Measurements from ENCODE around the gene BHMT2.

BHMT2 gene

DNA sequence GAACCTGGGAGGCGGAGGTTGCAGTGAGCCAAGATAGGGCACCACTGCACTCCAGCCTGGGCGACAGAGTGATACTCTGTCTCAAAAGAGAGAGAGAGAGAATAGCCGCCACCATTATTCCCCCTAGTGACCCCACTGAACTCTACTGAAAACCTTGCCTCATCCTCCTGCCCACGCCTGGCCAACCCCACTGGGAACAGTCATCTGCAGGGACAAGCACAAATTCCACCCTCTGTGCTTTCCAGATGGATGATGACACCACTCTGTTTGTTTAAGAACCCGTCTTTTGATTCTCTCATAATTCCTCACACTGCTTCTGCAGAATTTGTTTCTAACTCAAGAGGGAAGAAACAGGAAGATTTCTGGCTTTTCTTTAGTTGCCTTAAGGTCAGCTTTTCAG is 12.2 kb downstream of the BHMT2 start:
- Mint-ChIP-seq H3K27ac (no peak overlapping the region), H3K27me3 (no peaks in the 10 kb centered on the region), H3K4me3 (no peak overlapping the region), H3K9me3 (no peaks in the 10 kb centered on the region), H3K4me1 (ENCODE audit: low read depth) (peaks cover 4% of the 10 kb centered on the region), H3K36me3 (ENCODE audit: low read depth) (no peaks in the 10 kb centered on the region)
- DNase-seq, result no peak

DNA sequence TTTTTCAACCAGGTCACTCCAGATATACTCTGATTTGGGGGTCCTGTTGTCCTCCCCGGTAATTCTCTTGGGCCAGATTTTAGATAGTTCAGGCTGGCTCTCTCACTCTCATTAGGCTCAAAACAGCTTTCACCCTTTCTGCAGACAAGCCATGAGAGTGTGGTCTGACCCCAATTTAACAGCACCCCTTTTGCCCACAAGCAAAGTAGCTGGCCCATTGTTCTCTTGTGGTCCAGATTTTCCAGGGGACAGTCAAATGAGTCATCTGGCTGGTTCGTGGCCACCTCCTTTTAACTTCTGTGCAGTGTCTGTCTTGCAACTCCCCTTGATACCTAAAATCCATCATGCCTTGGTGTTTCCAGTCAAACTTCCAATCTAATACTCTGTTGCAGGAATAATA is 16.5 kb downstream of the BHMT2 start:
- Mint-ChIP-seq H3K4me1 (ENCODE audit: low read depth) (no peaks in the 10 kb centered on the region), H3K27me3 (no peaks in the 10 kb centered on the region), H3K27ac (no peak overlapping the region), H3K9me3 (no peaks in the 10 kb centered on the region), H3K4me3 (no peak overlapping the region), H3K36me3 (ENCODE audit: low read depth) (no peaks in the 10 kb centered on the region)
- no peak for DNase-seq

DNA sequence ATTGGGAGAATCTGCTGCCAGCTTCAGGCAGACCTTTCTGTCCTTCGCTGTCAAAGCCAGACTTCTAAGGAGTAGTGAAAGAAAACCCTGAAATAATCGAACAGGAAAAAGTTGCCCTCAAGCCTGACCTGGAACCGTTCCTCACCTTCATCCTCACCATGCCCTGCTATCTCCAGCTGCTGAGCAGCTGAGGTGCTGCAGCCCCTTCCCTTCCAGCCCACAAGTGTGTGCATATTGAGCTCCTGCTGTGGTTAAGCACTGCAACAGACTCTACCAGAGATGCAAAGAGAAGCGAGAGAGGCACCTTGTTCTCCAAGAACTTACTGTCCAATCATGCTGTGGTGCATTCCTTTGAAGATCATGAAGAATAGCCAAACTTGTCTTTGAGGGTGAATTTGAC is 18.9 kb downstream of the BHMT2 start:
- no peak overlapping the region for H3K27ac Mint-ChIP-seq
- H3K4me1 Mint-ChIP-seq (ENCODE audit: low read depth), result no peaks in the 10 kb centered on the region
- no peaks in the 10 kb centered on the region for H3K36me3 Mint-ChIP-seq (ENCODE audit: low read depth)
- H3K4me3 Mint-ChIP-seq, result no peak overlapping the region
- peaks cover 5% of the 10 kb centered on the region for H3K27me3 Mint-ChIP-seq
- no peaks in the 10 kb centered on the region for H3K9me3 Mint-ChIP-seq
- DNase-seq, result no peak

DNA sequence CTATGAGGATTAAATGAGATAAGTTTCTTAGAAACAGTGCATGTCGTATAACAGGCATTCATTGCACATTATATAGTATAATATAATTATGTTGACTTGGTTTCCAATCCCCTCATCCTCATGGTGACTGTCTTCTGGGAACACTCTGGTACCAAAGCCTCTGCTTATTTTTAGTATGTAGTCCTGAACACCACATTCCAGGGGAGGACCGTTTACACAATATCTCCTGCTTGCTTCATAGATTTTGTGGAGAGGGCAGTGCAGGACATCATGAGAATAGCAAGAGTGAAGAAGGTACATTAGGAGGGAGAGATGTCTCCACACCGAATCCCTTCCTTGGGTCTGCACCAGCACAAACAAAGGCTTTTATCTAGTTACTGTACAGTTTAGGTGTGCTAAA is 21.5 kb downstream of the BHMT2 start:
- Mint-ChIP-seq H3K27ac (no peak overlapping the region), H3K4me3 (no peak overlapping the region), H3K4me1 (ENCODE audit: low read depth) (no peaks in the 10 kb centered on the region)

DNA sequence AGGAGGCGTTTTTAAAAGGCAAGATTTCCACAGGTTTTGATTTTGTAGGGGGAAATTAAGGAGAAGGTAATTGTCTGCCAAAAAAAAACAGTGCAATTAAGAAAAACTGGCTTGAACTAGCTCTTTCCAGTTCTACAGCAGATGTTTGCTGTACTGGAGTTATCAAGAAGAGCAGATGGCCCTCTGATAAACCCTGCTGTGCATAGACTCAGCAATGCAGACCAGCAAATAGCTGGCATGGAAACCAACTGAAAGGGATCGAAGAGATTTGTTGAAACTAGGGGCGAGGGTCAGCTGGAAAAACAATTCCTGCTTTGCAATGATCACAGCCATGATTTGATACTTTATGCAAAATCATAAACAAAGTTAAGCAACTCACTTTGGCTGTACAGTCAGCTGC is 24.2 kb downstream of the BHMT2 start:
- H3K36me3 Mint-ChIP-seq (ENCODE audit: low read depth), result no peaks in the 10 kb centered on the region
- no peak overlapping the region for H3K4me3 Mint-ChIP-seq
- no peak for DNase-seq
- no peaks in the 10 kb centered on the region for H3K4me1 Mint-ChIP-seq (ENCODE audit: low read depth)
- no peak overlapping the region for H3K27ac Mint-ChIP-seq
- peaks cover 10% of the 10 kb centered on the region for H3K27me3 Mint-ChIP-seq
- H3K9me3 Mint-ChIP-seq, result no peaks in the 10 kb centered on the region

More for the DNA sequence above, 21.5 kb downstream of the BHMT2 start:
- H3K9me3 Mint-ChIP-seq, result no peaks in the 10 kb centered on the region
- peaks cover 10% of the 10 kb centered on the region for H3K27me3 Mint-ChIP-seq
- H3K36me3 Mint-ChIP-seq (ENCODE audit: low read depth), result no peaks in the 10 kb centered on the region
- no peak for DNase-seq

DNA sequence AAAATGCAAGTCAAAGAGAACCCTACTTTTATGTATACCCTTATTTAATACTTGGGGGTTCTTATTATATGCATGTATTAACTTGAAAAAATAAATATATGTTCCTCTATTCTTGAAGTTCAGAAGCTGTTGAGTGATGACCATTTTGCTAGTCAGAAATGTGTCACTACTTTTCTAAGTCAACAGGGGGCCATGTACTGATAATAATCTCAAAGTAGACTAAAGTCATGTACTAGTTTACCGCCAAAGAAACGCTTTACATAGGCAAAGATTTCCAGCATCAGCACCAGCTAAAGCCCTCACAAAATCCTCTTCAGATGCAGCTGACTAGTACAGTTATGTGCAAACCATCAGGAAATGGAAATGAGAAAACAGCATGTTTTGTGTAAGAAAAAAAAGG is 36.3 kb downstream of the BHMT2 start:
- Mint-ChIP-seq H3K9me3 (no peaks in the 10 kb centered on the region), H3K27me3 (peaks cover 68% of the 10 kb centered on the region), H3K4me3 (no peak overlapping the region), H3K27ac (no peak overlapping the region), H3K36me3 (ENCODE audit: low read depth) (no peaks in the 10 kb centered on the region), H3K4me1 (ENCODE audit: low read depth) (no peaks in the 10 kb centered on the region)
- no peak for DNase-seq

DNA sequence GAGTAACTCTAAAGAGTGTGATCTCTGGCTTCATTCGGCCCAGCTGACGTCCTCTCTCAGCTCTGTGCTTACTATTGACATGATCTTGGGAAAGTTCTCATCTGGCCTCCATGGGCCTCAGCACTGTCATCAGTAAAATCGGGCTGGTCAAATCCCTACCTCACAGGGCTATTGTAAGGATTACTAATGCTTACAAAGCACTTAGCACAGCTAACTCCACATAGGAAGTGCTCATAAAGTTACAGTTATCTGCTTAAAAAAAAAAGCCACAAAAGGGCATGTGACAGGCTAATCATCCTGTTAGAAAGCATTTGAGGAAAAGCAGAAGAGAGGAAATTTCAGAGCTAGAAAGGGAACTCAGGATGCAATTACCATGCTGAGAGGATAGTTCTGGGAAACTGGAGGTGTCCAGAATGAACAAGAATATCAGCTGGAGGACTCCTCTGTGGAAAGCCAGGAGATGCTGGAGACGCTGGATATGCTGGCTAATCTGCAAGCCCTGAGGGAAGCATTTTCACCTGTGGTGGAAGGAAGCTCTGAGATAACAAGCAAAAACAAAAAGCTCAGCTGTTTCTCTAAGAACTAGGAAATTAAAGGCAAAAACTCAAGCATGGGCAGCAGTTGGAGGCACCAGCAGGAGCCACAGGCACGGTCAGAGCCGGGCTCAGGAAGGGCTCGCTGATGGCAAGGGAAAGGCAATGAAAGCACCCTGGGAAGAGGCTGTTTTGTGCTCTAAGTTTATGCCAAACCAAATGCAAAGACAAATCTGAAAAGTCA is 37.6 kb downstream of the BHMT2 start:
- DNase-seq, result no peak
- H3K4me3 Mint-ChIP-seq, result no peak overlapping the region

DNA sequence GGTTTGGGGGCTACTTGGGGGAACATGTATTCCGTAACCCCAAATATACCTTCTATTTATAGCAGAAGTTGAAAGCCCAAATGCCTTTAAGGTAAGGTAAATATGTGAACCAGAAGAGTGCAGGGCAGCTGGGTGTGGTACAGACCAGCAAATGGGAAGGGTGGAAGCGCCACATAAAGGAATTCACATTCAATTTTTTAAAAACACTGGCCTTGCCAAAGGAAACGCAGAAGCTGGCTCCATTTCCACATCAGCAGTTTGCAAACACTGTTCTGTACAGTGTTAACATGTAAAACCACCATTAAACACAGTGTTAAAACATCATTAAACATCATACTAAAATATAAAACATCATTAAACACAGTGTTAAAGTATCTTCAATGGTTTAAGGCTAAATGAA is 38.5 kb downstream of the BHMT2 start:
- H3K4me1 Mint-ChIP-seq (ENCODE audit: low read depth), result no peaks in the 10 kb centered on the region
- H3K27me3 Mint-ChIP-seq, result peaks cover 78% of the 10 kb centered on the region
- no peak overlapping the region for H3K27ac Mint-ChIP-seq
- H3K9me3 Mint-ChIP-seq, result no peaks in the 10 kb centered on the region
- no peak overlapping the region for H3K4me3 Mint-ChIP-seq
- no peaks in the 10 kb centered on the region for H3K36me3 Mint-ChIP-seq (ENCODE audit: low read depth)
- no peak for DNase-seq

More for the DNA sequence above, 37.6 kb downstream of the BHMT2 start:
- Mint-ChIP-seq H3K27ac (no peak overlapping the region), H3K36me3 (ENCODE audit: low read depth) (no peaks in the 10 kb centered on the region), H3K27me3 (peaks cover 75% of the 10 kb centered on the region), H3K9me3 (no peaks in the 10 kb centered on the region), H3K4me1 (ENCODE audit: low read depth) (no peaks in the 10 kb centered on the region)

DNA sequence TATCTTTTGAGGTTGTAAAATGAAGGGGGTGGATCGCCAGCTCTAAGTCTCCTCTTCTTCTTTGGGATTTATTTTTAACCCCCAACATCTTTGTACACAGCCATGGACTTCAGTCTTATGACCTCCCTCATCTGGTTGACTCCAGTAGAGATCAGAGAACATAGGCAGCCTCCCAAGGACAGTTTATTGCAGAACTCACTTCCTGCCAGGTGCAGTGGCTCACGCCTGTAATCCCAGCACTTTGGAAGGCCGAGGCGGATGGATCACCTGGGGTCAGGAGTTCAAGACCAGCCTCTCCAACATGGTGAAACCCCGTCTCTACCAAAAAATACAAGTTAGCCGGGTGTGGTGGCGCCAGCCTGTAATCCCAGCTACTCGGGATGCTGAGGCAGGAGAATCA is 39.2 kb downstream of the BHMT2 start:
- DNase-seq, result no peak
- Mint-ChIP-seq H3K4me1 (ENCODE audit: low read depth) (no peaks in the 10 kb centered on the region), H3K4me3 (no peak overlapping the region), H3K36me3 (ENCODE audit: low read depth) (no peaks in the 10 kb centered on the region), H3K9me3 (no peaks in the 10 kb centered on the region), H3K27ac (no peak overlapping the region), H3K27me3 (peaks cover 83% of the 10 kb centered on the region)

DNA sequence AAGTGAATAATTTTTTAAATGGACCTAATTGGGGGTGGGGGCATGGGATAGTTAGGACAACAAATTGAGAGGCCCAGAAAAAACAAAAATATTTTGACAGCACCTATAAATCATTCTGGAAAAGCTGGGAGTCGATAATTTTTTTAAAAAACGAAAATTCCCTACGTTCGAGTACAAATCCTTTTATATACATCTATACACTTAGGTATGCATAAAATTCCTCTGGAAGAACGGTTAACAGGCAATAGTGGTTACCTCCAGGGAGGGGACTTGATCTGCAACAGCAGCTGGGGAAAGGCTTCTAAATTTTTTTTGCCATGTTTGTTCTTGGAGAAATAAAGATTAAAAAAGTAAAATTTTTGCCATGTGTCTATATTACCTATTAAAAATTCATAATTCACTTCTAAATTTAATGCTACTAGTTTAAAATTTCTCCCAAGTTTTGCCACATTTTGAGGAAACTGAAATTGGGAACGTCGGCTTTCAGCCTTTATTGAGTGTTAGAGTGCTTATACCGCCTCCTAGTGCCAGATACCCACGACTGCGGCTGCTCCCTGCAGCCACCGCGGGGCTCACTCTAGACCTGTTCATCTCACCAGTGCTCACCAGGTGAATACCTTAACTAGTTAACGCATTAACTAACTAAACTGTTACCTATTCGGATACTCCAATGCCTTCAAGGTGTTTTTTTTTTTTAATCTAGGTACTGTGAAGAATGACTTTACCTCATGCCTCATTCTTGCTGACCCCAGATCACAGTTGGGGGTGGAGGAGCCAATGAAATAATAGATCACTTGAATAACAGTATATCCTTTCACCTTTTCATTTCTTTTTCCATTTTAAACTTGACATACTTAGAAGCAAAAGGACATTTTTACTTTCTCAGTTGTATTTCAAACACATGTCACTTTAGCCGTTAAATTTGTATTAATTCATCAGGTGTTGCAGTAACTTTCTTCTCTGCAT is 40.2 kb downstream of the BHMT2 start:
- DNase-seq, result peak; percentile 47
- Mint-ChIP-seq H3K36me3 (ENCODE audit: low read depth) (no peaks in the 10 kb centered on the region), H3K4me1 (ENCODE audit: low read depth) (no peaks in the 10 kb centered on the region), H3K27me3 (peaks cover 83% of the 10 kb centered on the region), H3K27ac (no peak overlapping the region), H3K4me3 (no peak overlapping the region), H3K9me3 (no peaks in the 10 kb centered on the region)

DNA sequence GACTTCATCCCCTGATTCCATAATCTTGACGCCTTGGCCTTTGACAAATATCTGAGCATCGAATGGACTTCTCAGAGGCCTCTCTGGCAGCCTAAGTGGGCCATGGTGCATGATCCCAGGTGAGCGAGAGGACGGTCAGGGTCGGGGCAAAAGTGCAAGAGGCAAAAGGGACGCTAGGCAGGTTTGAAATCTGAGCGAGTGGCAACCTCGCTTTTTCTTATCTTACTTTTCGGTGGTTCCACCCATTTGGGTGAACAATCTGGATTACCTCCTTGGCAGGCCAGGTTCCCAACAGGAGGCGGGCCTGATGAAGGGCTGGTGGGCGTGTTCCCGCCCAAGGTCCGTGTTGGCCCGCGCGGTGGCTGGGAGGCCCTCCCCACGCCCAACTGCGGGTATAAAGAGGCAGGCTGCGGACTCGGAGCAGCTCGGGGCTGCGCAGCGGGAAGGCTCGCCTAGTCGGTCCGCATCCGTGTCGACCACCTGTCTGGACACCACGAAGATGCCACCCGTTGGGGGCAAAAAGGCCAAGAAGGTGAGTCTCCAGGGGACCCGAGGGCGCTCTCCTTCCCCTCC is 41.9 kb downstream of the BHMT2 start, which contains the start of gene BHMT:
BHMT (plus strand) TSS at position 423 of the 573 bp plus-strand sequence; CDS start at position 500, 77 bp downstream.
- H3K4me1 Mint-ChIP-seq (ENCODE audit: low read depth), result no peaks in the 10 kb centered on the region
- no peak within 1 kb of the TSS for H3K4me3 Mint-ChIP-seq
- DNase-seq, result no peak
- H3K27me3 Mint-ChIP-seq, result peaks cover 79% of the 10 kb centered on the region
- no peak within 1 kb of the TSS for H3K27ac Mint-ChIP-seq
- no peaks in the 10 kb centered on the region for H3K36me3 Mint-ChIP-seq (ENCODE audit: low read depth)
- H3K9me3 Mint-ChIP-seq, result no peaks in the 10 kb centered on the region

DNA sequence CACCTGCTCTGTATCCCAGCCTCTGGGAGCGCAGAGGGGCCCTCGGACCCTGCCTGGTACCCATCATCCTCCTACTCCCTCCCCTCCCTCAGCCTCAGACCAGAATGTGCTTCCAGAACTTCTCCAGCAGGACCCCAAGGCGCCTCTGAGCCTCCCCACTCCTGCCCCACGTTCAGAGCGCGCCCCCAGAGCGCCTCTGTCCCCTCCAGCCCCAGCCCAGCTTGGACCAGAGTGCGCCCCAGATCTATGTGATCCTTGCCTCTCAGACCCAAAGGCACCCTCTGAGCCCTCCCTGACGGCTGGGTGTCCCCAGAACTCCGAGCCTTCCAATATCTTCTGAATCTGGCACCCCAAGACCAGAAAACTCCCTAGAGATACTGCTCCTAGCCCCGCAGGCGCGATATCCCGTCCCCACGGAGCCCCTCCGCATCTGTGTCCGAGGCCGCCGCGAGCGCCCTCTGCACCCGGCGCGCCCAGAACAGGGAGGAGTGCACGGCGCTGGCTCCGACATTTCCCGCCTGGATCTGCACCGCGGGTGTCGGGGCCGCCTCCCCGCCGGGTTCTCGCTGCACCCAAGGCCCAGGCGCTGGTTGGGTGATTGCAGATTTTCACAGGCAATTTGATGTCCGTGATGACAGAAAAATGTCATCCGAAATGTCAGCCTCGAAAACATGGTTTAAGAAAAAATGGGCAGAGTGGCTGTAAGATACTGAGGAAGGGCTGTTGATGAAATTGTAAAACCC is 42.6 kb downstream of the BHMT2 start:
- DNase-seq, result no peak
- Mint-ChIP-seq H3K4me3 (no peak overlapping the region), H3K4me1 (ENCODE audit: low read depth) (no peaks in the 10 kb centered on the region), H3K27ac (no peak overlapping the region), H3K9me3 (no peaks in the 10 kb centered on the region), H3K27me3 (peaks cover 72% of the 10 kb centered on the region), H3K36me3 (ENCODE audit: low read depth) (no peaks in the 10 kb centered on the region)

DNA sequence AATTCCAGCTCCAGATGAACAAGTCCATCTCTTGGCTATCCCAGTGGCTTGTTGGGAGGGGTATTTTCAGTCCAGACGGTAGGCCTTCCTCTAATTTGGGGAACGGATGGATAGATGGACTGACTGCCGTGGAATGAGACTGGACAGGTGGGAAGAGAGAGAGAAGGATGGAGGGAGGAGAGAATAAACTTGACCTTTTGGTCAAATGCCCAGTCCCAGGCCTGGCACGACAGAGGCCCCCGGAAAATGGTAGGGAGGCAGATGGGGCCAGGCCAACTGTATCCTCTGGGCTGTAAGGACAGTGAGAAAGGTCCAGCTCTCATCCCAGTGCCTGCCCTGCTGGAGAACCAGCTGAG is 43.1 kb downstream of the BHMT2 start:
- H3K4me3 Mint-ChIP-seq, result no peak overlapping the region
- no peak overlapping the region for H3K27ac Mint-ChIP-seq
- no peaks in the 10 kb centered on the region for H3K9me3 Mint-ChIP-seq
- no peaks in the 10 kb centered on the region for H3K4me1 Mint-ChIP-seq (ENCODE audit: low read depth)
- H3K36me3 Mint-ChIP-seq (ENCODE audit: low read depth), result no peaks in the 10 kb centered on the region
- DNase-seq, result no peak
- peaks cover 67% of the 10 kb centered on the region for H3K27me3 Mint-ChIP-seq

DNA sequence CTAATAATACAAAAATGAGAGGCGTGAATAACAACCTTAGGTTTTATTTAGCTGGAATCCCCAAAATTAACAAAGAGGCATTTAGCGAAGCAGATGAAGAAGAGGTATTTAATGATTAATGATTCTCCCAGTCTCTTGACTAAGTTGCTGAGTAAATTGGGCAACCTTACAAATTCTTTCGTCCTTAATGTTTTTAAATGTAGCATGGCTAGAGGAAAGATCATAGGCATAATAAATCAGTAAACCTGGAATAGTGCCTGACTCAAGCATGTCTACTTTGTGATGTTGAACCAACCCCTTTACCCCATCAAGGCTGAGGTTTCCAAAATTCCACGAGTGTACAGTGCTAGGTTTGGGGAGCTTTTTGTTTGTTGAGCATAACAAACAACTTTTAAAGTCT is 49.9 kb downstream of the BHMT2 start:
- DNase-seq, result no peak
- H3K36me3 Mint-ChIP-seq (ENCODE audit: low read depth), result no peaks in the 10 kb centered on the region
- peaks cover 8% of the 10 kb centered on the region for H3K27me3 Mint-ChIP-seq
- H3K4me3 Mint-ChIP-seq, result no peak overlapping the region
- no peaks in the 10 kb centered on the region for H3K9me3 Mint-ChIP-seq
- H3K4me1 Mint-ChIP-seq (ENCODE audit: low read depth), result peaks cover 3% of the 10 kb centered on the region
- H3K27ac Mint-ChIP-seq, result no peak overlapping the region

Data from activated T-cell treated with anti-CD3 and anti-CD28 coated beads, Interleukin-2, amount 50 U/mL, for 24 hours (primary cell).